Spleen (tissue), 11 donors: ENCODE measurements around the gene DES. TPM values are rescaled to one million over a fixed set of nuclear protein-coding genes. Genes with fewer than 3 reads are reported as not detected.
"Not testable (repeated sequence)": the region's sequence is repeated elsewhere in the genome, so short reads cannot be mapped to it uniquely, and the experiment has no call there.

Source experiments
- DNase-seq: peaks from one replicate; pipeline ENCODE4 v3.0.0-alpha.2; 2020
- H3K27ac ChIP-seq, 8 donors: fragments of 200-600 bp; sonication (generic) in 7 of 8; 1 replicate in 4 of 8; 2 replicates in 4 of 8; pipeline versions ENCODE4 v1.5.0 to v1.8.0; 2016 to 2021; ENCODE audit warnings: inconsistent platforms in 4 of 8, mild to moderate bottlenecking in 4 of 8, moderate library complexity in 1 of 8
- H3K27me3 ChIP-seq, 7 donors: fragments of 200-600 bp; sonication (generic) in 6 of 7; replicated peaks in 1 of 7; 1 replicate in 4 of 7; 2 replicates in 3 of 7; pipeline versions ENCODE4 v1.5.0 to v1.8.0; 2016 to 2021; ENCODE audit warnings: inconsistent platforms in 3 of 7, mild to moderate bottlenecking in 1 of 7
- H3K36me3 ChIP-seq, 6 donors: fragments of 200-600 bp; sonication (generic) in 5 of 6; 1 replicate in 4 of 6; 2 replicates in 2 of 6; pipeline versions ENCODE4 v1.5.0 to v1.8.0; 2016 to 2021; ENCODE audit warnings: inconsistent platforms in 2 of 6
- H3K4me1 ChIP-seq, 6 donors: fragments of 200-600 bp; sonication (generic) in 5 of 6; 1 replicate in 3 of 6; 2 replicates in 3 of 6; pipeline versions ENCODE4 v1.5.0 to v1.8.0; 2016 to 2021; ENCODE audit warnings: inconsistent platforms in 3 of 6
- H3K4me3 ChIP-seq, 8 donors: fragments of 200-600 bp; sonication (generic) in 7 of 8; 1 replicate in 4 of 8; 2 replicates in 4 of 8; pipeline versions ENCODE4 v1.5.0 to v1.8.0; 2016 to 2021; ENCODE audit warnings: inconsistent platforms in 4 of 8, mild to moderate bottlenecking in 4 of 8, moderate library complexity in 2 of 8
- H3K9me3 ChIP-seq, 8 donors: fragments of 200-600 bp; sonication (generic) in 7 of 8; 1 replicate in 4 of 8; 2 replicates in 4 of 8; pipeline versions ENCODE4 v1.5.0 to v1.8.0; 2016 to 2021; ENCODE audit warnings: inconsistent platforms in 4 of 8
- POLR2A ChIP-seq, 3 donors: fragments of 450-650 bp; IDR thresholded peaks; one replicate each; pipeline ENCODE4 v1.5.1; 2017; ENCODE audit warnings: antibody characterized with exemption in 3 of 3, mild to moderate bottlenecking in 1 of 3
- POLR2AphosphoS5 ChIP-seq, 3 donors: sonication (generic); formaldehyde crosslinking; IDR thresholded peaks; one replicate each; pipeline ENCODE4 v1.5.1; 2017; ENCODE audit warnings: antibody characterized with exemption in 3 of 3
- WGBS, 5 donors: extraction: QIAGEN DNeasy Blood & Tissue Kit in 3 of 5; methylation state at CpG; one replicate each; pipeline versions ENCODE4 v1.1.5 to v1.1.7; 2013 to 2018; 5-methylcytosine and 5-hydroxymethylcytosine counted together
- intact Hi-C: fragments of 100-400 bp; cut with DNase I; formaldehyde crosslinking; loops from one replicate; pipeline ENCODE4 v1.15.0; 2023; ENCODE audit warnings: low total_unique reads
- polyA plus RNA-seq, 3 donors: library from polyadenylated mRNA; stranded (reverse); fragments of 200-250 nt; gene quantifications; one replicate each; pipeline ENCODE4 v1.2.1, GENCODE V29; 2013
- total RNA-seq, 7 donors: library from RNA; depleted of rRNA in 3 of 7; stranded (reverse); fragments of >200 nt in 3 of 7; fragmentation: NEBNext Ultra II Directional in 4 of 7; extraction: Animal tissue kit (Norgen Biotek cat#: 25700) in 4 of 7; gene quantifications; one replicate each; pipeline versions ENCODE4 v1.1.0 to v1.2.1, GENCODE V29; 2016 to 2021
- TF ChIP-seq, protein P1 (sequence below), 11 experiments: fragments of 200-600 bp in 7 of 11; fragments of 450-650 bp in 4 of 11; sonication (generic) in 4 of 11; IDR thresholded peaks in 8 of 11; conservative IDR thresholded peaks in 3 of 11; 1 replicate in 7 of 11; 2 replicates in 4 of 11; pipeline versions ENCODE4 v1.4.0 to v1.8.0; 2016 to 2021; ENCODE audit warnings: antibody characterized with exemption in 11 of 11, inconsistent platforms in 4 of 11, mild to moderate bottlenecking in 1 of 11
- donor health status: healthy with polysubstance abuse.
- donor health status: DM: no; HTN: no; CAD: no; lungs with moderate emphysema.
- donor health status: DM: no; HTN: no; CAD: no.
- donor health status: Bipolar disorder and iron deficiency.
- donor health status: healthy.
- donor health status: DM: no; HTN: no; CAD: no.
- donor health status: DM: yes; HTN: yes; CAD: no.

Gene DES
- total and polyA plus RNA-seq, 10 donors = 4.3 to 24.7 (median 11.7) TPM

- TF ChIP-seq POLR2A (IDR thresholded peaks at IDR 0.05) = no peak
- no peak for TF ChIP-seq POLR2AphosphoS5 (IDR thresholded peaks at IDR 0.05)
- TF ChIP-seq, protein P1, sequence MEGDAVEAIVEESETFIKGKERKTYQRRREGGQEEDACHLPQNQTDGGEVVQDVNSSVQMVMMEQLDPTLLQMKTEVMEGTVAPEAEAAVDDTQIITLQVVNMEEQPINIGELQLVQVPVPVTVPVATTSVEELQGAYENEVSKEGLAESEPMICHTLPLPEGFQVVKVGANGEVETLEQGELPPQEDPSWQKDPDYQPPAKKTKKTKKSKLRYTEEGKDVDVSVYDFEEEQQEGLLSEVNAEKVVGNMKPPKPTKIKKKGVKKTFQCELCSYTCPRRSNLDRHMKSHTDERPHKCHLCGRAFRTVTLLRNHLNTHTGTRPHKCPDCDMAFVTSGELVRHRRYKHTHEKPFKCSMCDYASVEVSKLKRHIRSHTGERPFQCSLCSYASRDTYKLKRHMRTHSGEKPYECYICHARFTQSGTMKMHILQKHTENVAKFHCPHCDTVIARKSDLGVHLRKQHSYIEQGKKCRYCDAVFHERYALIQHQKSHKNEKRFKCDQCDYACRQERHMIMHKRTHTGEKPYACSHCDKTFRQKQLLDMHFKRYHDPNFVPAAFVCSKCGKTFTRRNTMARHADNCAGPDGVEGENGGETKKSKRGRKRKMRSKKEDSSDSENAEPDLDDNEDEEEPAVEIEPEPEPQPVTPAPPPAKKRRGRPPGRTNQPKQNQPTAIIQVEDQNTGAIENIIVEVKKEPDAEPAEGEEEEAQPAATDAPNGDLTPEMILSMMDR (IDR thresholded peaks at IDR 0.05 in 8 of 11, conservative IDR thresholded peaks at IDR 0.05 in 3 of 11) = no peak
- WGBS, 5 donors = 72 to 84% (median 81%) methylated on average over 8 to 9 of the region's 9 CpGs
- DNase-seq = no peak
- Histone ChIP-seq H3K4me1 (peaks cover 0 to 14% (median 7%) of the 10 kb centered on the region in 6 donors), H3K27ac (no peak overlapping the region), H3K4me3 (no peak overlapping the region), H3K36me3 (no peaks in the 10 kb centered on the region), H3K9me3 (no peaks in the 10 kb centered on the region), H3K27me3 (peaks cover 0 to 42% (median 0%) of the 10 kb centered on the region in 7 donors)
- intact Hi-C loops = no loop called here
Observed at GRCh38 chr2:219405451-219405850, 12.7 kb upstream of the DES start.

DNA sequence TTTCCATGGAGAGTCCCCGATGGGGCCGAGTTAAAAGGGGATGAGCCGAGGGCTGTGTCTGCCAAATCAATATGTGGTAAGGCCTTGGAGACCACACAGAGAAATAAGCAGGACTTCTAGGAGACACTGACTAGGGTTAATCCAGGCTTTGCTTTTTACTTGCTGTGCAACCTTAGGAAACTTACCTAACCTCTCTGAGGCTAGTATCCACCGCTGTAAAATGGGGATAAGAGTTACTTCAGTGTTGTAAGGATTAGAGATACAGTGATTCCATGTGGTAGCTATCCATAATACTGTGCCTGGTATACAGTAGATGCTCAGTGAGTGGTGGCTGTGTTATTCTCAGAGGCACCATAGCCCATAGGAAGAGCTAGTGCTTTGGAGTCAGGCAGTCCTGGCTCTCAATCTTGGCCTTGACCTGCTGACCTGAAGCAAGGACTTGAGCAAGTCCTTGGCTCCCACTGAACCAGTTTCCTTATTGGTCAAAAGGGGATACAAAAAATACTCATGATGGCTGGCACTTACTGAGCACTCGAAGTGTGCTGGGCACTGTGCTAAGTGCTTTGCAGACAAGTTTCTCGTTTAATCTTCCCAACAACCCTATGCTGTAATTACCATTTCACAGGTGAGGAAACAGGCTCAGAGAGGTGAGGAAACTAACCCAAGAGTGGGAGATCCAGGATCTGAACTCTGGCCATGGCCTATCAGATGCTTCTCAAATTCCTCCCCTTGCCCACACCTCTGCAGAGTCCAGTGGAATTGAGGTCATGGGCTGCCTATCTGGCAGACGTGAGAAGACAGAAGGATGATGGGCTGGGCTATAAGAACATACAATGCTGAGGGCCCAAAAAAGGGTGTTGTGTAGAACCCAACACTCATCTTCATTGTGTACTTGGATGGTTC lies 12.0 kb upstream of the DES start:
- no peaks in the 10 kb centered on the region for H3K9me3 ChIP-seq
- intact Hi-C loops = no loop called here
- H3K27me3 ChIP-seq = peaks cover 0 to 46% (median 0%) of the 10 kb centered on the region in 7 donors
- H3K4me3 ChIP-seq = no peak overlapping the region
- H3K36me3 ChIP-seq = no peaks in the 10 kb centered on the region
- TF ChIP-seq, protein P1 (IDR thresholded peaks at IDR 0.05 in 8 of 11, conservative IDR thresholded peaks at IDR 0.05 in 3 of 11) = no peak
- TF ChIP-seq POLR2AphosphoS5 (IDR thresholded peaks at IDR 0.05) (no peak), POLR2A (IDR thresholded peaks at IDR 0.05) (no peak)
- 69 to 92% (median 81%) methylated on average over 7 of the region's 7 CpGs for WGBS, 5 donors
- peaks cover 0 to 14% (median 7%) of the 10 kb centered on the region in 6 donors for H3K4me1 ChIP-seq
- H3K27ac ChIP-seq = no peak overlapping the region
- no peak for DNase-seq

GRCh38 chr2:219406861-219407230 lies 11.3 kb upstream of the DES start:
- peaks cover 0 to 3% (median under 1%) of the 10 kb centered on the region in 8 donors for H3K9me3 ChIP-seq
- TF ChIP-seq, protein P1 (IDR thresholded peaks at IDR 0.05 in 8 of 11, conservative IDR thresholded peaks at IDR 0.05 in 3 of 11) = no peak
- no peak for TF ChIP-seq POLR2AphosphoS5 (IDR thresholded peaks at IDR 0.05)
- TF ChIP-seq POLR2A (IDR thresholded peaks at IDR 0.05) = no peak
- intact Hi-C loops = no loop called here
- WGBS, 5 donors = 69 to 83% (median 76%) methylated on average over 3 of the region's 3 CpGs
- peaks cover 0 to 14% (median 7%) of the 10 kb centered on the region in 6 donors for H3K4me1 ChIP-seq
- peaks cover 0 to 51% (median 0%) of the 10 kb centered on the region in 7 donors for H3K27me3 ChIP-seq
- H3K36me3 ChIP-seq = no peaks in the 10 kb centered on the region
- H3K27ac ChIP-seq = no peak overlapping the region
- no peak overlapping the region for H3K4me3 ChIP-seq
- DNase-seq = no peak

DNA sequence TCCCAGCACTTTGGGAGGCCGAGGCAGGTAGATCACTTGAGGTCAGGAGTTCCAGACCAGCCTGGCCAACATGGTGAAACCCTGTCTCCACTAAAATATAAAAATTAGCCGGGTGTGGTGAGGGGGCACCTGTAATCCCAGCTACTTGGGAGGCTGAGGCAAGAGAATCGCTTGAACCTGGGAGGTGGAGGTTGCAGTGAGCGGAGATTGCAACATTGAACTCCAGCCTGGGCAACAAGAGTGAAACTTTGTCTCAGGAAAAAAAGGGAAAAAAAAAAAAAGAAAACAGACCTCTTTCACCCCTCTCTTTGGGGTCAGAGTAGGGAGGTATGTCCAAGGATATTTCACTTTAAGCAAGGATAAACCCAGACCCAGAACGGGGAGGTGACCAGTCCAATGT lies 10.8 kb upstream of the DES start:
- whole genome bisulfite sequencing, 5 donors = 63 to 77% (median 65%) methylated on average over 5 of the region's 5 CpGs
- DNase-seq, H3K36me3 ChIP-seq, intact Hi-C loops, H3K4me1 ChIP-seq, H3K9me3 ChIP-seq, H3K4me3 ChIP-seq, H3K27ac ChIP-seq: not testable (repeated sequence)
- H3K27me3 ChIP-seq = peaks cover 0 to 52% (median 0%) of the 10 kb centered on the region in 7 donors
